HG03097 (cell line): ENCODE measurements around the gene LARP4.
"Not testable (repeated sequence)": the region's sequence is repeated elsewhere in the genome, so short reads cannot be mapped to it uniquely, and the experiment has no call there.

Experiments used
- ATAC-seq: cut with Tn5 transposase; IDR thresholded peaks from one replicate; pipeline ENCODE4 v1.9.1; 2021; ENCODE audit not compliant: unreplicated experiment, low FRiP score

The LARP4 gene

GRCh38 chr12:50477241-50477832 is 76.7 kb downstream of the LARP4 start:
- no peak for ATAC-seq

- ATAC-seq, result no peak
Measured at GRCh38 chr12:50482571-50482970, 81.9 kb downstream of the LARP4 start.

- no peak for ATAC-seq
Measured at GRCh38 chr12:50483488-50483887, 82.8 kb downstream of the LARP4 start.

- no peak for ATAC-seq
Measured at GRCh38 chr12:50488801-50489200, 88.1 kb downstream of the LARP4 start.

GRCh38 chr12:50498119-50498518 is 97.4 kb downstream of the LARP4 start:
- not testable (repeated sequence) for ATAC-seq

- peak; percentile 74 for ATAC-seq
Measured at GRCh38 chr12:50504798-50505674, 104.4 kb downstream of the LARP4 start, which contains the start of gene DIP2B. TSS of gene DIP2B (plus strand) at chr12:50504985. CDS start at chr12:50505141, 156 bp downstream.

GRCh38 chr12:50505675-50506530 is 105.2 kb downstream of the LARP4 start:
- no peak for ATAC-seq

- no peak for ATAC-seq
Measured at GRCh38 chr12:50506753-50507473, 106.2 kb downstream of the LARP4 start.

- ATAC-seq, result no peak
Measured at GRCh38 chr12:50507474-50507838, 106.8 kb downstream of the LARP4 start.

- ATAC-seq, result no peak
Measured at GRCh38 chr12:50507930-50508329, 107.2 kb downstream of the LARP4 start.

- no peak for ATAC-seq
Measured at GRCh38 chr12:50508414-50508813, 107.7 kb downstream of the LARP4 start.

- no peak for ATAC-seq
Measured at GRCh38 chr12:50508970-50509663, 108.4 kb downstream of the LARP4 start.

GRCh38 chr12:50514526-50515276 is 114.0 kb downstream of the LARP4 start:
- no peak for ATAC-seq

- no peak for ATAC-seq
Measured at GRCh38 chr12:50515587-50515986, 114.9 kb downstream of the LARP4 start.

- ATAC-seq, result peak; percentile 52
Measured at GRCh38 chr12:50517421-50518048, 116.8 kb downstream of the LARP4 start.

- no peak for ATAC-seq
Measured at GRCh38 chr12:50518090-50518489, 117.4 kb downstream of the LARP4 start.

GRCh38 chr12:50519353-50519752 is 118.7 kb downstream of the LARP4 start:
- ATAC-seq, result no peak

- ATAC-seq, result no peak
Measured at GRCh38 chr12:50520416-50521207, 119.9 kb downstream of the LARP4 start.
